AG04449 (cell line): ENCODE results near the gene WDR73.

ENCODE experiments used
- CTCF ChIA-PET: fragments of 350-600 bp; formaldehyde crosslinking; extraction: SDS; loops from one replicate; lab custom pipeline; 2021; ENCODE audit warnings: antibody characterized with exemption; lab: Yijun Ruan, JAX
- POLR2A ChIA-PET: fragments of 400-600, 350-600 bp; formaldehyde crosslinking; extraction: SDS; loops from one replicate; lab custom pipeline; 2020; ENCODE audit warnings: antibody characterized with exemption, inconsistent platforms; lab: Yijun Ruan, JAX
- DNase-seq: peaks from one replicate; pipeline ENCODE4 v3.0.0-alpha.2; 2010; ENCODE audit warnings: low read depth, low spot score
- H3K4me3 ChIP-seq: 2 replicates; pipeline ENCODE4 v1.5.1; 2011; ENCODE audit warnings: low read depth, mild to moderate bottlenecking, control low read depth, low read length
- TF ChIP-seq, protein P1 (sequence below): IDR thresholded peaks from one replicate; pipeline ENCODE4 v1.5.1; 2011; ENCODE audit warnings: mild to moderate bottlenecking, moderate library complexity, low read length, control low read depth, inconsistent platforms; ENCODE audit not compliant: insufficient read depth; ENCODE audit errors: missing control alignments

The WDR73 gene

DNA sequence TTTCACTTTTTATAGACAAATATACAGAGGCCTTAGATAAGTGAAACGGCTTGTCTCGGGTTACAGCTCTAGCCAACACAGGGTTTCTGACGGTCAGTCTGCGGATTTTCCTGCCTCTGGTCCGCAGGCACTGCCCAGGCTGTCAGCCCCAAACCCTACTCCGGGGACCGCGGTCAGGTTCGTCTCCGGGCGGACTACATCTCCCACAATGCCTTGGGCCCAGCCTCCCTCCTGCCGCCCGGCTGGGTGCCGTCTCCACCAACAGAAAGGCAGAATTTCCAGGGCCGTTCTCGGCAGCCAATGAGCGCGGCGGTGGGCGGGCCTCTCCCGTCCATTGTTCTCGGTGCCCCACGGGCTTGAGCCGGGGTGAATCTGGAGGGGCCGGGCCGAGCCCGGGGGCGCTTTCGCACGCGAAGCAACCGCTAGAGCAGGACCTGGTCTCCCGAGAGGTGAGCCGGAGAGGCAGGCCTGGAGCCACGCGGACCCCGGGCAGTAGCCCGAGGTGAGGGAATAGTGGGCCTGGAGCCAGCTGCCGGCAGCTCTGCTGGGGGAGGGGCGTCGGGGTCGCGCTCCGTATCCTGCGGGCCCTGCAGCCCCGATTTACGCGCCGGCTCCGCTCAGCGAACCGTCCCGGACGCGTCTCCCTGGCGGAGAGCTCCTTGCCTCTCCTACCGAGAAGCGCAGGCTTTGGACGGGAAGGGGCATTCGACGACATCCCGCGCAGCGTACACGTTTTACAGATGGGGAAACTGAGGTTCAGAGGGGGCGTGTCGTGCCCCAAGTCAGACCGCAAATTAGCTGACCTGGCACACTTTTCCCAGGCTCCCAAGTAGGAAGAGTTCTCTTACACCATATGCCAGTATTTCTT lies 53.2 kb downstream of the WDR73 start, which contains the start of gene ZSCAN2:
Gene ZSCAN2 (plus strand): TSS at position 323 of the 868 bp plus-strand sequence. CDS start 2,919 bp downstream, outside the sequence.
- DNase-seq = peak; percentile 38
- CTCF ChIA-PET = interaction anchor here (0.7 to 8.4 kb wide), 10 partner anchors 9 to 461 kb away, joined by 3 to 95 read pairs (median 4); no protein-coding TSS in a partner anchor
- POLR2A ChIA-PET = interaction anchor here (0.6 to 0.8 kb wide), 2 partner anchors 54 to 209 kb away, joined by 3 to 4 read pairs; partner anchors contain the start of gene WDR73
- H3K4me3 ChIP-seq = peak within 1 kb of the TSS; percentile 97
- TF ChIP-seq, protein P1, sequence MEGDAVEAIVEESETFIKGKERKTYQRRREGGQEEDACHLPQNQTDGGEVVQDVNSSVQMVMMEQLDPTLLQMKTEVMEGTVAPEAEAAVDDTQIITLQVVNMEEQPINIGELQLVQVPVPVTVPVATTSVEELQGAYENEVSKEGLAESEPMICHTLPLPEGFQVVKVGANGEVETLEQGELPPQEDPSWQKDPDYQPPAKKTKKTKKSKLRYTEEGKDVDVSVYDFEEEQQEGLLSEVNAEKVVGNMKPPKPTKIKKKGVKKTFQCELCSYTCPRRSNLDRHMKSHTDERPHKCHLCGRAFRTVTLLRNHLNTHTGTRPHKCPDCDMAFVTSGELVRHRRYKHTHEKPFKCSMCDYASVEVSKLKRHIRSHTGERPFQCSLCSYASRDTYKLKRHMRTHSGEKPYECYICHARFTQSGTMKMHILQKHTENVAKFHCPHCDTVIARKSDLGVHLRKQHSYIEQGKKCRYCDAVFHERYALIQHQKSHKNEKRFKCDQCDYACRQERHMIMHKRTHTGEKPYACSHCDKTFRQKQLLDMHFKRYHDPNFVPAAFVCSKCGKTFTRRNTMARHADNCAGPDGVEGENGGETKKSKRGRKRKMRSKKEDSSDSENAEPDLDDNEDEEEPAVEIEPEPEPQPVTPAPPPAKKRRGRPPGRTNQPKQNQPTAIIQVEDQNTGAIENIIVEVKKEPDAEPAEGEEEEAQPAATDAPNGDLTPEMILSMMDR = no peak

DNA sequence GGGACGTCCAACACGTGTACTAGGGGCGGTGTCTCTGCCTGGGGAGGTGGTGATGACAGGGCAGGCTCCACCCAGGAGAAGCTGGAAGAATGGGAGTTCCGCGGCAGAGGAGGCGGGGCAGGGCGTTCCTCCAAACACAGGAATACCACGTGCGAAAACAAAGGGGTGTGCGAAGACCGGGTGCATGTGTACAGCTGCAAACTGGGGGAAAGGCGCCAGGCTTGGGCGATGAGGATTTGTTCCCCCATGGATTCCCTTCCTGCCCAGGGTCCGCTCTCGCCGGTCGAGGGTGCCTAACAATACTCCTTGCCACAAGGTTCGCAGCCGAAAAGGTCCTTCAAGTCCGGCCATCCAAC lies 53.8 kb downstream of the WDR73 start:
- DNase-seq = no peak
- peak overlapping the region; percentile 97 for H3K4me3 ChIP-seq
- CTCF ChIA-PET = interaction anchor here (0.8 to 8.4 kb wide), 9 partner anchors 9 to 461 kb away, joined by 3 to 95 read pairs (median 8); no protein-coding TSS in a partner anchor
- TF ChIP-seq, protein P1 = no peak
- POLR2A ChIA-PET = interaction anchor here (0.6 kb wide), 1 partner anchor 210 kb away, joined by 3 read pairs; no protein-coding TSS in a partner anchor

DNA sequence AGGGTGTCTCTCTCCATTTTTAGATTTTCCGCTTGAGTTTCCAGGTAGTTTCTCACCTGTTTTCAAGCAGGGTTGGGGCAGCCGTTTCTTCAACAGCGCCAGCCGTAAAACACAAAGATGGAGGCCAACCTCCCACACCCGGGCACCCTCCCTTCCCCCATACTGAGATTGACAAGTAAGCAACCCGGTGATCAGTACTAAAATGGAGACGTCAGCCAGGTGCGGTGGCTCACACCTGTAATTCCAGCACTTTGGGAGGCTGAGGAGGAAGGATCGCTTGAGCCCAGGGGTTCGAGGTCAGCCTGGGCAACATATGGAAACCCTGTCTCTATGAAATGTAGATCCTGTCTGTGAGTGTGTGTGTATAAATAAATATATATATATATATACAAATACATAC lies 54.2 kb downstream of the WDR73 start:
- ChIA-PET CTCF (interaction anchor here (0.7 to 8.4 kb wide), 20 partner anchors 10 to 462 kb away, joined by 3 to 95 read pairs (median 4); no protein-coding TSS in a partner anchor), POLR2A (interaction anchor here (0.6 kb wide), 1 partner anchor 210 kb away, joined by 3 read pairs; no protein-coding TSS in a partner anchor)
- TF ChIP-seq, protein P1 = no peak
- H3K4me3 ChIP-seq = peak overlapping the region; percentile 97; the same call in 1 of the 2 replicates
- DNase-seq = no peak

DNA sequence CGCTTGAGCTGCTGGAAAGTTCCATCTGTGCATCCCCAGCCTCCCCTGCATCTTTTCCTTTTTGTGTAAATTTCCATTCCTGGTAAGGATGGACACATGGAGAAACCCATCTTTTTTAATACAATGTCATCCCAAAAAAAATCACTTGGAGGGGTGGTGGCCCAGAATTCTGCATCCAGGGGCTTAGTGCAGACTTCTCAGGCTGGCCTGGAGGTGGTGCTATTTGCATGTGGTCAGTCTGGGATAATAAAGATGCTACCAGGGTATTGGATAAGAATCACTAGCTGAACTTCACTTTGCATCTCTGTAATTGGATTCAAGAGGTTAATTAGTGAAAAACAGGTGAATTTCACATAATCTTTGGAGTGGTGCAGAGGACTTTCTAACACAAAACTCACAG lies 55.1 kb downstream of the WDR73 start:
- CTCF ChIA-PET = interaction anchor here (0.6 to 8.4 kb wide), 25 partner anchors 11 to 447 kb away, joined by 3 to 95 read pairs (median 4); partner anchors contain the start of gene ALPK3
- TF ChIP-seq, protein P1 = peak; percentile 57
- H3K4me3 ChIP-seq = no peak overlapping the region
- POLR2A ChIA-PET = no interaction called here
- no peak for DNase-seq

DNA sequence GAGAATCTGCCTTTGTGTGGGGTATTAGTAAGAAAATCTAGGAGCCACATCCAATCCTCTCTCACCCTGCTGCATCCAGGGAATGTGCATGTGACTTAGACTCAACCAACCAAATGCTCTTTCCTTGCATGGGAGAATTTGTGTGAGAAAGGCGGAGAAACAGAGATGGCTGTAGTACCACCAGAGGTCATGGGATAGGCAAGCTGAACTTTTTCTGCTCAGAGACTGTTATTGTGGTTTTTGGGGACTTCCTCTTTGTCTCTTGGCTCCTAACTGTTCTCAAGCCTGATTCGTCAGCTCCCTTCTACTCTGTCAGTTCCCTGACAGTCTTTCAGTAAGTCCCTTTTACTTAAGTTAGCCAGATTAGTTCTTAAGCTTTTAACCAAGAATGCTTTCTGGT lies 55.8 kb downstream of the WDR73 start:
- H3K4me3 ChIP-seq = no peak overlapping the region
- TF ChIP-seq, protein P1 = no peak
- POLR2A ChIA-PET = no interaction called here
- no peak for DNase-seq
- CTCF ChIA-PET = interaction anchor here (1.0 to 8.4 kb wide), 14 partner anchors 11 to 448 kb away, joined by 3 to 95 read pairs (median 6); partner anchors contain the start of gene ALPK3
